NCI-H2081 treated with DMSO at 0.1 percent for 48 hours (cell line): ENCODE measurements around the gene CPEB1.
"Not testable (repeated sequence)": the region's sequence is repeated elsewhere in the genome, so short reads cannot be mapped to it uniquely, and the experiment has no call there.

Source experiments
- DNase-seq: peaks from one replicate; lab custom pipeline; 2025; lab: John Stamatoyannopoulos, UW

Gene CPEB1

GRCh38 chr15:82545002-82545401 is 102.2 kb downstream of the CPEB1 start:
- DNase-seq = no peak

GRCh38 chr15:82544431-82544830 is 102.7 kb downstream of the CPEB1 start:
- no peak for DNase-seq

- no peak for DNase-seq
Measured at GRCh38 chr15:82543160-82543559, 104.0 kb downstream of the CPEB1 start.

- no peak for DNase-seq
Measured at GRCh38 chr15:82540984-82541431, 106.2 kb downstream of the CPEB1 start.

GRCh38 chr15:82540055-82540983 is 106.8 kb downstream of the CPEB1 start, which contains the start of gene RPS17:
RPS17 (minus strand) TSS chr15:82540457; CDS start chr15:82540428, 29 bp downstream.
- DNase-seq = no peak

GRCh38 chr15:82539691-82540054 is 107.5 kb downstream of the CPEB1 start:
- DNase-seq = no peak

- DNase-seq = no peak
Measured at GRCh38 chr15:82538961-82539690, 108.0 kb downstream of the CPEB1 start.

- no peak for DNase-seq
Measured at GRCh38 chr15:82537351-82537908, 109.7 kb downstream of the CPEB1 start.

GRCh38 chr15:82536409-82537350 is 110.5 kb downstream of the CPEB1 start:
- no peak for DNase-seq

GRCh38 chr15:82535566-82536408 is 111.4 kb downstream of the CPEB1 start:
- no peak for DNase-seq

GRCh38 chr15:82535151-82535550 is 112.0 kb downstream of the CPEB1 start:
- not testable (repeated sequence) for DNase-seq

GRCh38 chr15:82534457-82534861 is 112.7 kb downstream of the CPEB1 start:
- not testable (repeated sequence) for DNase-seq

GRCh38 chr15:82533801-82534200 is 113.4 kb downstream of the CPEB1 start:
- DNase-seq = no peak

GRCh38 chr15:82532991-82533481 is 114.1 kb downstream of the CPEB1 start:
- DNase-seq = no peak

GRCh38 chr15:82532383-82532990 is 114.7 kb downstream of the CPEB1 start:
- DNase-seq = no peak

- DNase-seq = no peak
Measured at GRCh38 chr15:82531496-82532382, 115.4 kb downstream of the CPEB1 start.

GRCh38 chr15:82530606-82531379 is 116.4 kb downstream of the CPEB1 start:
- DNase-seq = no peak

GRCh38 chr15:82530006-82530405 is 117.2 kb downstream of the CPEB1 start:
- DNase-seq = no peak
